22Rv1 (cell line): Measurements from ENCODE around the gene MLLT11.

Experiments used
- H3K27ac ChIP-seq: fragments of 450-650 bp; 2 replicates; pipeline ENCODE4 v1.5.1; 2017
- CTCF ChIP-seq: fragments of 450-650 bp; IDR thresholded peaks from 2 replicates; pipeline ENCODE4 v1.5.1; 2017; ENCODE audit warnings: mild to moderate bottlenecking
- ZFX ChIP-seq: fragments of 450-650 bp; IDR thresholded peaks from 2 replicates; pipeline ENCODE4 v1.6.1; 2017; ENCODE audit warnings: antibody characterized with exemption, borderline replicate concordance

Gene MLLT11

GRCh38 chr1:151098126-151098525 lies 37.9 kb downstream of the MLLT11 start:
- TF ChIP-seq ZFX, result no peak
- TF ChIP-seq CTCF, result no peak
- H3K27ac ChIP-seq, result no peak overlapping the region

- TF ChIP-seq CTCF, result no peak
- TF ChIP-seq ZFX, result no peak
- no peak overlapping the region for H3K27ac ChIP-seq
Measured at GRCh38 chr1:151104630-151105029, 44.4 kb downstream of the MLLT11 start.

GRCh38 chr1:151106894-151107293 lies 46.7 kb downstream of the MLLT11 start:
- no peak for TF ChIP-seq ZFX
- no peak for TF ChIP-seq CTCF
- H3K27ac ChIP-seq, result no peak overlapping the region

- H3K27ac ChIP-seq, result no peak overlapping the region
- no peak for TF ChIP-seq CTCF
- TF ChIP-seq ZFX, result no peak
Measured at GRCh38 chr1:151108331-151108730, 48.1 kb downstream of the MLLT11 start.

- TF ChIP-seq ZFX (no peak), CTCF (no peak)
- H3K27ac ChIP-seq, result no peak overlapping the region
Measured at GRCh38 chr1:151113877-151114276, 53.7 kb downstream of the MLLT11 start.
